IPS-NIHi7 (cell line): ENCODE measurements around the gene ARL9.

Experiments used
- DNase-seq: peaks from one replicate; pipeline ENCODE4 v3.0.0; 2012; ENCODE audit warnings: mixed read lengths; ENCODE audit errors: extremely low spot score

Gene ARL9, protein sequence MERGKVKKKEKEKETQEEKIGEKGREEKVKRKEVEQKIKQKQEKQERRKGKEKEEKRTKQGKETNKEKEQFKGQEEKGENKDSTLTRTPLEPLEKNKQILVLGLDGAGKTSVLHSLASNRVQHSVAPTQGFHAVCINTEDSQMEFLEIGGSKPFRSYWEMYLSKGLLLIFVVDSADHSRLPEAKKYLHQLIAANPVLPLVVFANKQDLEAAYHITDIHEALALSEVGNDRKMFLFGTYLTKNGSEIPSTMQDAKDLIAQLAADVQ

DNA sequence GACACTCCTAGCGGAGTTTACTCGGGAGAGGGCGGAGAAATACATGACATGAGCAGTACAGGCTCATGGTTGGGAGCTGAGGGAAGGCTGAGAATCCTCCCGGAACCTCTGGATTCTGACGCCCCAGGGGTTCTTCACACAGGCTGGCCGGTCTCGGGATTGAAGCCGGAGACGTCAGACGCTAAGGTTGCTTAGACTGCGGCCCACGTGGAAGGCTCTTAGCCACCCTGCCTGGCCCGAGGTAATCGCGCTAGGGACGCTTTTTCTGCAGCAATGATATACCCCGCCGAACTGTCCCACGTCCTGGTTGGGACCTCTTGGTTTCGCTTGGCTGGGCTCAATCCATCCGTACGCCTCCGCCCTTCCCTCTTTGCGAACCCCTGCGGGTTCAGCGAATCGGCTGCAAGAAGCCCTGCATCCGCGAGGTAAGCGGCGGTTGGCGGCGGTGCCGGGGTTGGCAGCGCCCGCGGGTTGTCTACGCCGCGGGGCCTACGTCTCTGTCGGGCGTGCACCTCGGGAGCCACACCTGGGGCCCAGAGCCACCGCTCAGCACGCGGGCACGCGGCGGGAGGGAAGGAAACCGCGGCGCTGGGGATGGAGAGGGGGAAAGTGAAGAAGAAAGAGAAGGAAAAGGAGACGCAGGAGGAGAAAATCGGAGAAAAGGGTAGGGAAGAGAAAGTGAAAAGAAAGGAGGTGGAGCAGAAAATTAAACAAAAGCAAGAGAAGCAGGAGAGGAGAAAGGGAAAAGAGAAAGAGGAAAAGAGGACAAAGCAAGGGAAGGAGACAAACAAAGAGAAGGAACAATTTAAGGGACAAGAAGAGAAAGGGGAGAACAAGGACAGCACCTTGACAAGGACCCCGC lies at the start of gene ARL9:
TSS of gene ARL9 (plus strand) at position 523 of the 862 bp plus-strand sequence. CDS start at position 595, 72 bp downstream.
- peak; percentile 78 for DNase-seq

DNA sequence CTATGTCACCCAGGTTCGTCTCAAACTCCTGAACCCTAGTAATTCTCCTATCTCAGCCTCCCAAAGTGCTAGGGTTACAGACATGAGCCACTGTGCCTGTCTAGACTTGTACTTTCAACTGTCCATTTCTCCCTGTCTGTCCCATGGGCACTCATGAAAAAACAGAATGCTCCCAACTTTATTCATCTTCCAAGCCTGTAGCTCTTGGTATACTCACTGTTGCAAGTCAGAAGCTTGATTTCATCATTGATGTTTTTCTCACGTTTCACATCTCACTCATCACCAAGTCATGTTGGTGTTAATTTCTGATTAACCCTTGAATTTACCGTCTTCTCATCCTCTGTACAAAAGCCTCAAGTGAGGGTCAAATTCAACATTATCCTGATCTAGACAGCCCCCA lies 45.5 kb upstream of the ARL9 start:
- DNase-seq = no peak

DNA sequence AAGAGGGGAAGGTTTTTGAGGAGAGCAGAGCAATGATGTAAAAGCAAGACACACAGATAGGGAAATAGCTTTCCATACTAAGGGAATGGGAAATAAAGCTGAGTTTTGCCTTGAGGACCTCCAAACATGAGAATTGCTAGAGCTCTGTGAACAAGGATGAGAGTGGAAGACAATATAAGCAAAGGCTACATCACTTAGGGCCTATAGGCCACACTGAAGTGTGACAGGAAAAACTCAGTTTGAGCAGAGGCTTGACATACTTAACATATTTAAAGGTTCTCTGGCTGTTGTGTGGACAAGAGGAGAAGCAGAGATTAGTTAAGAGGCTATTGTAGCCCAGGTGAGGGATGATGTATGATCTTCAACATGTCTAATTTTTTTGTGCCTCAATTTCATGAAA lies 43.4 kb upstream of the ARL9 start:
- no peak for DNase-seq

DNA sequence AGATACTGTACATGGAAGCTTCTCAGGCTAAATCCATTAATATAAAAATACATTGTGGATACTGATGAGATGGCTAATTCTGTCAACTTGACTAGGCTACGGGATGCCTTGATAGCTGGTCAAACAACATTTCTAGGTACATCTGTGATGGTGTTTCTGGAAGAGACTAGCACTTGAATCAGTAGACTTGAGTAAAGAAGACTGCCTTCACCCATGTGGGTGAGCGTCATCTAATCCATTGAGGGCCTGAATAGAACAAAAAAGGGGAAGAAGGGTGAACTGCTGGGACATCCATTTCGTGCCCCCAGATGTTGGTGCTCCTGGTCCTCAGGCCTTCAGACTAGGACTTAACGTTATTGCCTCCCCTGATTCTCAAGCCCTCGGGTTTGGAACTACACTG lies 41.9 kb upstream of the ARL9 start:
- no peak for DNase-seq

DNA sequence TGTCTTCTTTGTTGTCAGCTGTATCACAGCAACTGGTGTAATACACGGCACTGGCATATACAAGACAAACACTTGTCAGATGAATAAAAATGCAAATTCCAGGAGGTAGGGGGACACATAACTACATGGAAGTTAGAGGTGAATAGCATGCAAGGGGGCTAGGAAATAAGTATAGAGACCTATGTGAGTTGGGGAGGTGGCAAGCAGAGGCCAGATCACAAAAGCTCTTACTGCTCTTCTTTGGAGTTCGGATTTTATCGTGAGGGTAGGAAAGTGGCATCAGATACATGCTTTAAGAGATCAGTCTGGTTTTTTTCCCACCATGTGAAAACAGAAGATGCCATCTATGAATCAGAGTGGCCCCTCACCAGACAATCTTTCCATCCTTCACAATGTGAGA lies 41.0 kb upstream of the ARL9 start:
- no peak for DNase-seq

DNA sequence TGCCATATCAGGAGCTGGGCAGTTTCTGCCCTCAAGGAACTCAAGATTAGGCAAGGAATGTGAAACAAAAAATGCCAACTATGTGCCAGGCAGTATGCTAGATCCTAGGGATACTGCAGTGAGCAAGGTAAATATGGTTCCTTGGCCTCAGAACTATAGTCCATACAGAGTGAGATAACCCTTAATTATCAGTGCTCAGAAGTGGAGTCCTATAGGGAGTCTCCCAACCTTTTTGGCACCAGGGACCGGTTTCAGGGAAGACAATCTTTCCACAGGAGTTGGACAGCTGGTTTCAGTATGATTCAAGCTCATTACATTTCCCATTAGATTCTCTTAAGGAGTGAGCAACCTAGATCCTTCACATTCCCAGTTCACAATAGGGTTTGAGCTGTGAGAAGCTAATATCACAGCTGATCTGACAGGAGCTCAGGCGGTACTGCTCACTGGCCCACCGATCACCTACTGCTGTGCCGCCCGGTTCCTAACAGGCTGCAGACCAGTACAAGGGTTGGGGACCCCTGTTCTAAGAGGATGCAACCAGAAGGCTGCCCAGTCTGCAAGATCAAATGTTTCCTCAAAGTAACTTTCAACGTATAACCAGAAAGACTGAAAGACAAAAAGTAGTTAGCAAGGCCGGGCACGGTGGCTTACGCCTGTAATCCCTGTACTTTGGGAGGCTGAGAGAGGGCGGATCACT lies 39.8 kb upstream of the ARL9 start:
- DNase-seq = no peak

DNA sequence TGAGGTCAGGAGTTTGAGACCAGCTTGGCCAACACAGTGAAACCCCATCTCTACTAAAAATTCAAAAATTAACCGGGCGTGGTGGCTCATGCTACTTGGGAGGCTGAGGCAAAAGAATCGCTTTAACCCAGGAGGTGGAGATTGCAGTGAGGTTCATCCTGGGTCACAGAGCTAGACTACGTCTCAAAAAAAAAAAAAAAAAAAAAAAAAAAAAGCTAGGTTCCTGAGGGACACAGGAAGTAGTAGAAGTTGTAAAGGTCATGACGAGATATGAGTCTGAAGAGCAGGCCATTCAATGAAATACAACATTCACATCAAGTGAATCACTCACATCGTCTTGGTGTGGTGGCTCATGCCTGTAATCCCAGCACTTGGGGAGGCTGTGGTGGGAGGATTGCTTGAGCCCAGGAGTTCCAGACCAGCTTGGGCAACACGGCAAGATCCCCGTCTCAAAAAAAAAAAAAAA lies 39.3 kb upstream of the ARL9 start:
- DNase-seq = peak; percentile 12

DNA sequence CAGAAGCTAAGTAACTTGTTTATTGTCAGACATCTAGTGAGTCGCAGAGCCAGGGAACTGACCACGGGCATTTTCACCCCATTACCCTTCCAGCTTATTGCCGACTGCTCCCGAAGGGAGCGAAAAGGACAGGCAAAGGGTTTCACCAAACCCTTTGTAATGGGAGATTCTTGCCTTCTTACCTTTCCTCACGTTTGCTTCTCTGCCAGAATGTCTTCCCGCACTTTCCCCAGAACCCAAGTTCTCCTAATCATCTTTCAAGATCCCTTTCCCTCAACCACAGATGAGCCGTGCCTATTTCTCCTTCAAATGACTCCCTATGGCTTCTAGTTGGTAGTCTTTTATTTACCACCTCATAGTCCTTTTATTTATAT lies 38.7 kb upstream of the ARL9 start:
- DNase-seq = no peak

DNA sequence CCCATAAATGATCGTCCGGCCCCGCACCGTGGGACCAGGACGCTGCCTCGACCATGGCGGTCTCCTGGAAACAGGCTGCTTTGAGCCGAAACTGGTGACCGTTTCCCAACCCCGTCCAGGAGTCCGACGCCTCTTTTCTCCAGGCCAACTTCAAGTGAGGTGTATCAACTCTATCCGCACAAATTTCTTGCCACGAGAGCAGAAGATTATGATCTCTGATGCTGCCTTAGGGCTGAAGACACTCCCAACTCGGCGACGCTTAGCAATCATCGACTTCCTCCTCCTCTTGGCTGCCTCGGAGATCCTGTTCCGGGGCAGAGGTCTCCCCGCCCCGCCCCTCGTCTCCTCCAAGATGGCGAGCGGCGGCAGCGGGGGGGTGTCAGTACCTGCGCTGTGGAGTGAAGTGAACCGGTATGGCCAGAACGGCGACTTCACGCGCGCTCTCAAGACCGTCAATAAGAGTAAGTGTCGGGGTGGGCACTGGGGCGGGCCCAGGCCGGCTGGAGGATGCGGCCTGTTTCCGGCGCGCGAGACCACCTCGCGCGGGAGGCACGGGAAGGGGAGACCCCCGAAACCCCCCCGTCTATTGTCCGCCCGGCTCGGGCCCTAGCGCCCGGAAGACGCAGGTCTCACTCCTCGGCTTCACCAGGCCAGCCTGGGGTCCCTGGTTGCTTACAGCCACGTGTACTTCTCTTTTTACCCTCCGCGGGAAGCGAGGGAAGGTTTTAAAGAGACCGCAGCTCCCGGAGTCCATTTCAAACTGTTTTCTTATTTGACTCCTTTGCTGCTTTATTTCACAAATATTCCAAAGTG lies 38.1 kb upstream of the ARL9 start, which contains the start of gene SRP72:
TSS of gene SRP72 (plus strand) at position 334 of the 813 bp plus-strand sequence. CDS start at position 353, 19 bp downstream.
- DNase-seq = peak; percentile 92

DNA sequence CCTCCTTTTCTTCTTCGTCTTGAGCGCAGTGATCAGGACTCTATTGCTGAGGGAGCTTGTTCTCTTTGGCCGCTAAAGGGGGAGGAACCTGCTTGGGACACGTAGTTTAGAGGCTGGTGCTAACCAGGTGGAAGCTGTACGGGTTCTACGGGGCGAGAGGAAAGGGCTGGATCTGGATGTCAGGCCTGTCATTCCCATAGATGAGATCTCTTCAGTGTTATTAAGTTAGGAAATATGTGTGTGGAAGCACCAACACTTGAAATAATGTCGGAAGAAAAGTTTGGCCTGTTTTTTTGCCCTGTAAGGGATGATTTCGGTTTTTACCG lies 37.5 kb upstream of the ARL9 start:
- DNase-seq = peak; percentile 57

DNA sequence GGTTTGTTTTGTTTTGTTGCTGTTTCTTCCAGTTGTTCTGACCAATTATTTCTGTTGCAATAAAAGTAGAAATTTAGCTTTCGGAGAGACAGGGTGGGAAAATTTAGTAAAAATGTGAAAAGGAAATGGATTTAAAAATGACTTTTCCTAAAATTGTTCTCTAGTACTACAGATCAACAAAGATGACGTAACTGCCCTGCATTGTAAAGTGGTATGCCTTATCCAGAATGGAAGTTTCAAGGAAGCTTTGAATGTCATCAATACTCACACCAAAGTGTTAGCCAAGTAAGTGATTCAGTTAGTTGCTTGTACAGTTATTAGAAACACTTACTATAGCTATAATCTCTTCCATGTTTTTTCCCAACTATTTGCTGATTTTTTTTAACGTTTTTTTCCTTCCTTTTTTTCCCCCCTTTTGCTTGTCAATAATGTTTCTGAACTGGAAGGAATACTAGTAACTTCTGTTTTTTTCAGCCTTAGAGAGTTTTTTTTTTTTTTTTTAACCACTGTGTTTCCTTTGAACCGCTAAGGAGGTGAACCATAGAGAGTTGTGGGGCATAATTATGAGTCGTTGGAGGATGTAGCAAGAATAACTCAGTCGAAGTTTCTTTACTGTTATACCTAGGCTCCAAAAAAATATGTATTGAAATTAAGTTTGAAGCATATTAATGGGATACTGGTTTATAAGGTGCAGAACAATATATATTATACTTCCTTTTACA lies 35.9 kb upstream of the ARL9 start:
- no peak for DNase-seq

DNA sequence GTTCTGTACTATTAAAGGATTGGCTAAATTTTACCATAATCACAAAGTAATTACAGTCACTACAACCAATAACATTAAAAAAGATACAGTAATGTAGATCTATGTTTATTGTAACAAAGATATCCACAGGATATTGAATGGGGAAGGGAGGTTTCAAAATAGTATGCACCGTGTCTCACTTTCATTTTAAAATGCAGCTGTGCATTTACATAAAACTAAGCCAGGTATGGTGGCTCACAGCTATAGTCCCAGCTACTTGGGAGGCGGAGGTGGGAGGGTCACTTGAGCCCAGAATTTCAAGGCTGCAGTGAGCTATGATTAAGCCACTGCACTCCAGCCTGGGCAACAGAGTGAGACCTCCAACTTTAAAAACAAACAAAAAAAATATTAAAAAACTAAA lies 29.7 kb upstream of the ARL9 start:
- DNase-seq = no peak

DNA sequence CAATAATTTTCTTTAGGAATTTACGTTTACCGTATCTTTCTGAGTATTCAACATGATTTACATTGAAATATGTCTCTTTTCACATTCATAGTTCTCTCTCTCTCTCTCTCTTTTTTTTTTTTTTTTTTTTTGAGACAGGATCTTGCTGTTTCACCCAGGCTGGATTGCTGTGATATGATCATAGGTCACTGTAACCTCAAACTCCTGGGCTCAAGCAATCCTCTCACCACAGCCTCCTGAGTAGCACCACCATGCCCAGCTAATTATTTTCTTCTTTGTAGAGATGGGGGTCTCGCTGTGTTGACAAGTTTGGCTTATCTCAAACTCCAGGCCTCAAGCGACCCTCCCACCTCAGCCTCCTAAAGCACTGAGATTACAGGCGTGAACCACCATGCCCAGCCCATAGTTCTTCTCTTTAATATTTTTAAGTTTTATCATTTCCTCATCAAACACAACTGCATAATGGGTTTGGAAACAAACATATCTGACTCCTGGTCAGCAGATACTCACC lies 28.3 kb upstream of the ARL9 start:
- DNase-seq = no peak

DNA sequence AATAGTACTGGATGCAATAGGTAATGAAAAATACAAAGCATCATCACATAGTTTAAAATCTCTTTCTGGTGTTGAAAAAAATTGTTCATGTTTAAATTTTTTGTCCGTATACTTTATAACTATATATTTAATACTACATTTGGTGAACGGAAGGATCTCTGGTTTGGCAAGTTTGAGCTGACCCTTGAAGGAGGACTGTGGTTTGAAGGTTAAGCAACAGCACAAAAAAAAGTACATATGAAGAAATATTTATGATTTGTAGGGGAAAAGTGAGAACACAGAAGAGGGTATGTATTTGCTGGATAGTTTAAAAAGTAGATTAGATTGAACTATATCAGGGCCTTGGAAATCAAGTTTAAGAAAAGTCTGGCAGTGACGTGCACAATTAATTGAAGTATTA lies 24.9 kb upstream of the ARL9 start:
- no peak for DNase-seq

DNA sequence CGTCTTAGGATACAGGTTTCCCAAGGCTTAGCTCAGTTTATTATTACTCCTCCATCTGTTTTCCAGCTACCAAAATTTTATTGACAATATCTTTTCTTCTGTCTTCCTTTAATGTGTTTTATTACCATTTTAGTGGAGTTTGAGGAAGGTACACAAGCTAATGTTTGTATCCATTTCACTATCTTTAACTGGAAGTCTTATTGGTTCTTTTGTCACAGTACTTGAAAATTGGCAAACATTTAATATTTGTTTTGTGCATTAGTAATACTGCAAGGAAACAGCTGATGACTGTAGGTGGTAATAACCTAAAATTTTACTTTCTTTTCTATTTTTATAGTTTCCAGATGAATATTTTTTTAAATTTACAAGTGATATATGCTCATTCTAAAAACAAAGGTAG lies 9.3 kb upstream of the ARL9 start:
- no peak for DNase-seq

DNA sequence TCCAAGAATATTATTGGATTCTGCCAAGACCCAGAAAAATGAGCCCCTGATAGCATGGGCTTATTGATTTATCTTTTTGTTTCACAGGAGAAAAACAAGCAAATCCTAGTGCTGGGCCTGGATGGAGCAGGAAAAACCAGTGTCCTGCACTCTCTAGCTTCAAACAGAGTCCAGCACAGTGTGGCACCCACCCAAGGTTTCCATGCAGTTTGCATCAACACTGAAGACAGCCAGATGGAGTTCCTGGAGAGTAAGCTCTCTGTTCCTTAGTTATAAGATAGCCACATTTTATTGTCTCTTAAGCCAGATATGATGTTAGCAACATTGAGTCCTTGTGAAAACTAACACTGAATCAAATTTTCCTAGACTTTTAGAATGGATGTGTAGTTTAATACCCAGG lies 5.5 kb downstream of the ARL9 start:
- DNase-seq = no peak

DNA sequence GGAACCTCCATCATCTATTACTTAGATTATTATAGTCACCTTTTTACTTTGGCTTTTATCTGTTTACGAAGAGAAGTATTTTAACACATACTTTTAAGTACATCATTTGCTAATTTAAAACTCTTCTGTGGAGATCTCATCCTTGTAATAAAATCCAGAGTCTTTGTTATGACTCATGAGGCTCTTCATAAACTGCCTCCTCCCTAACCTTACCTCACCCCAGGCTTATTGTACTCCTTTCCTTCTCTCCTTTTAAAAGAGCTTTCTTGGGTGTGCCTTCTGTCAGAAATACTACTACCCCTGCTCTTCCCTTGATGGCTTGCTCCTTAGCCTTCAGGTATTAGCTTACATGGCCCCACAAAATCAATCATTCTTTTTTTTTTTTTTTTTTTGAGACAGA lies 6.6 kb downstream of the ARL9 start:
- DNase-seq = no peak

DNA sequence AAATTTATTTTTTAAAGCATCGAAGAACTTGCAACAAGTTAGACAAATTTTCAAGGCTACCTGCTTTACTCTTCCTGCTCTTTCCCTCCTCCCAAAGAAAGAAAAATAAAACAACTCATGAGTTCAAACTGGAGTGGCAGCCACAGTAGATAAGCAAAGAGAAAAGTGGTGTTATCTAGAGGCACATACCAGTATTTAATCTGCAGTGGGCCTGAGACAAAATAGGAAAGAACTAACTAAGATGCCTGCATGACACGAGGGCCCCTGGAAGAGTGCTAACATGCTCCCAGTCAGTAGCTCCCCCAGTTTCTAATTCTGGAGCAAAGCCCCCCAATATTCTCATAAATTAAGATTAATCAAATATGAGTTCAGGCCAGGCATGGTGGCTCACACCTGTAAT lies 7.9 kb downstream of the ARL9 start:
- DNase-seq = no peak

DNA sequence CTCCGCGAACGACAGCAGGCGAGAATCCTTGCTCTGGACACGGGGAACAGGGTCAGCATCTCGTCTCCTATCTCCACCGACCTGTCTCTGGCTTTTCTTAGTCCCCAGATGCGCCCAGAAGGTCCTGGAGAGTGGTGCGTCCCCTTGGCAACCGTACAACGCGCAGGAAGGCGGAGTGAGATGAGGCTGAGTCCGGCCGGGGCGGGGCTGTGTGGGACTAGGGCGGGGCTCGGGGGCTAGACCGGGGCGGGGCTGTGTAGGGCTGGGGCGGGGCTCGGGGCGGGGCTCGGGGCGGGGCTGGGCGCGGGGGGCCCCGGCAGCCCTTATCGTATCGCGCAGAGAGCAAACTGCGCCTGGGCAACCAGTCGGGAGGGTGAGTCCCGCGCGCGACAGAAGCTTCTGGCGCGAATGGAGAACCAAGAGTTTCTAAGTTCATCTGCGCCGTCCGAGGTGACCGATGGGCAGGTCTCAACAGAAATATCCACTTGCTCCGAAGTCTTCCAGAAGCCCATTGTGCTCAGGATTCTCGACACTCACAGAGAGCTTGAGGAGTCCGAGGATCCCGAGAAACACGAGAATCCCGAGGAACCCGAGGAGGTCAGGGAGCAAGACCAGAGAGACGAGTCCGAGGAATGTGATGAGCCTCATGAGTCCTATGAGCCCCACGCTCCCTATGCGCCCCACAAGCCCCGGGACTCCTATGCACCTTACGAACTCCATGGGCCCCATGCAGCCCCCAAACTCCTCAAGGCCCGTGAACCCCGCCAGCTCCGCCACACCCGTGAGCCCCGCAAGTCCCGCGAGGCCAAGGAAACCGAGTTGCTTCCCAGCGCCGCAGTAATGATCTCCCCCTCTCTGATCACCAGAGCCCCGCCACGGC lies 24.9 kb downstream of the ARL9 start:
- peak; percentile 96 for DNase-seq
